ENCODE measurements around the gene TRERF1. TPM values are rescaled to one million over a fixed set of nuclear protein-coding genes. Genes with fewer than 3 reads are reported as not detected.

Gene TRERF1
- total RNA-seq, 1 experiment from 2014 or later, result 13.9 TPM

- H3K79me2 ChIP-seq (ENCODE audit: low read length), result peaks cover 19% of the 10 kb centered on the region
- H3K36me3 ChIP-seq (ENCODE audit: low read depth, low read length), result peaks cover 13% of the 10 kb centered on the region
- DNase-seq, result peak; percentile 66
- H3K27ac ChIP-seq (ENCODE audit: low read length), result peak overlapping the region; percentile 98
- peaks cover 47% of the 10 kb centered on the region for H3K4me1 ChIP-seq (ENCODE audit: insufficient read depth, low read length)
- no peak for TF ChIP-seq EZH2phosphoT487 (IDR thresholded peaks at IDR 0.05; ENCODE audit: borderline replicate concordance, low read length)
- peak; percentile 88 for TF ChIP-seq CTCF (conservative IDR thresholded peaks at IDR 0.05; ENCODE audit: low read depth, low read length)
- ChIA-PET CTCF (interaction anchor here (0.6 to 1.0 kb wide), 6 partner anchors 9 to 1827 kb away, joined by 3 to 8 read pairs (median 3); no protein-coding TSS in a partner anchor), POLR2A (ENCODE audit: unreplicated experiment) (interaction anchor here (0.5 to 1.0 kb wide), 2 partner anchors 9 to 78 kb away, joined by 3 to 4 read pairs; no protein-coding TSS in a partner anchor)
- peaks cover 12% of the 10 kb centered on the region for H3F3A ChIP-seq (ENCODE audit: low read length, unreplicated experiment)
- no peak overlapping the region for H2AFZ ChIP-seq (ENCODE audit: low read length)
- peak overlapping the region; percentile 5; the same call in 1 of the 2 replicates for H3K9ac ChIP-seq (ENCODE audit: low read length)
- H3K9me2 ChIP-seq (replicated peaks; ENCODE audit: low read length), result no peaks in the 10 kb centered on the region
- no TSS peak for BruUV-seq (replicated peaks)
- intact Hi-C loops (cut with micrococcal nuclease), result loop anchor here (1.0 to 2.0 kb wide), 4 partner anchors 16 to 220 kb away; partner anchors contain the start of gene TRERF1
- H3K9me3 ChIP-seq (ENCODE audit: low read length), result no peaks in the 10 kb centered on the region
- H3K4me2 ChIP-seq (ENCODE audit: low read length), result no peak overlapping the region
- no peaks in the 10 kb centered on the region for H3K27me3 ChIP-seq (ENCODE audit: low read length)
- ATAC-seq, result no peak
- no peak overlapping the region for H3K4me3 ChIP-seq (ENCODE audit: low read length)
- H4K20me1 ChIP-seq (ENCODE audit: low read length), result no peaks in the 10 kb centered on the region
Observed at GRCh38 chr6:42230345-42231321, 221.1 kb downstream of the TRERF1 start.

- CTCF ChIA-PET, result interaction anchor here (0.6 to 1.0 kb wide), 3 partner anchors 15 to 61 kb away, joined by 3 to 6 read pairs (median 3); no protein-coding TSS in a partner anchor
- Histone ChIP-seq H3K9ac (ENCODE audit: low read length) (peak overlapping the region; percentile 5; the same call in 1 of the 2 replicates), H3K27me3 (ENCODE audit: low read length) (no peaks in the 10 kb centered on the region), H3K4me1 (ENCODE audit: insufficient read depth, low read length) (peaks cover 58% of the 10 kb centered on the region), H3K79me2 (ENCODE audit: low read length) (peaks cover 25% of the 10 kb centered on the region), H2AFZ (ENCODE audit: low read length) (no peak overlapping the region), H4K20me1 (ENCODE audit: low read length) (no peaks in the 10 kb centered on the region), H3K27ac (ENCODE audit: low read length) (peak overlapping the region; percentile 98), H3K36me3 (ENCODE audit: low read depth, low read length) (peaks cover 11% of the 10 kb centered on the region), H3K4me2 (ENCODE audit: low read length) (peak overlapping the region; percentile 8; the same call in 1 of the 2 replicates), H3K9me2 (replicated peaks; ENCODE audit: low read length) (no peaks in the 10 kb centered on the region), H3K9me3 (ENCODE audit: low read length) (no peaks in the 10 kb centered on the region), H3F3A (ENCODE audit: low read length, unreplicated experiment) (peaks cover 19% of the 10 kb centered on the region), H3K4me3 (ENCODE audit: low read length) (no peak overlapping the region)
- POLR2A ChIA-PET (ENCODE audit: unreplicated experiment), result interaction anchor here (1.0 kb wide), 1 partner anchor 10 kb away, joined by 4 read pairs; no protein-coding TSS in a partner anchor
- TF ChIP-seq EZH2 (IDR thresholded peaks at IDR 0.05; ENCODE audit: low read length, unreplicated experiment) (no peak), CTCF (conservative IDR thresholded peaks at IDR 0.05; ENCODE audit: low read depth, low read length) (no peak), EZH2phosphoT487 (IDR thresholded peaks at IDR 0.05; ENCODE audit: borderline replicate concordance, low read length) (no peak)
- intact Hi-C loops (cut with micrococcal nuclease), result loop anchor here (1.0 to 10.0 kb wide), 5 partner anchors 15 to 445 kb away; partner anchors contain the start of genes PRICKLE4, TOMM6 and TRERF1
- ATAC-seq, result no peak
- DNase-seq, result no peak
- no TSS peak for BruUV-seq (replicated peaks)
Observed at GRCh38 chr6:42229506-42230119, 222.1 kb downstream of the TRERF1 start.
